Lower leg skin (tissue), 4 donors: ENCODE data around the gene SETD3. TPM values are rescaled to one million over a fixed set of nuclear protein-coding genes. Genes with fewer than 3 reads are reported as not detected.

ENCODE experiments used
- DNase-seq, 2 donors: peaks; one replicate each; pipeline ENCODE4 v3.0.0-alpha.2; 2019; ENCODE audit warnings: low spot score in 2 of 2
- H3K4me3 ChIP-seq: fragments of 200-600 bp; sonication (generic); 2 replicates; pipeline ENCODE4 v1.5.1; 2017; ENCODE audit warnings: mild to moderate bottlenecking, low read depth; ENCODE audit not compliant: poor library complexity, severe bottlenecking
- POLR2A ChIP-seq, 2 donors: fragments of 450-650 bp; IDR thresholded peaks; one replicate each; pipeline ENCODE4 v1.6.1; 2016 to 2017; ENCODE audit warnings: antibody characterized with exemption in 2 of 2, mild to moderate bottlenecking in 1 of 2, moderate library complexity in 1 of 2
- WGBS, 2 donors: methylation state at CpG; one replicate each; pipeline ENCODE4 v1.1.5; 2018; 5-methylcytosine and 5-hydroxymethylcytosine counted together
- intact Hi-C: fragments of 100-400 bp; cut with DNase I; formaldehyde crosslinking; loops from one replicate; pipeline ENCODE4 v1.15.0; 2023; ENCODE audit warnings: low total_unique reads
- total RNA-seq, 4 donors: library from RNA; depleted of rRNA; stranded (reverse); fragments of >200 nt; gene quantifications; one replicate each; pipeline ENCODE4 v1.1.0, GENCODE V29; 2016
- TF ChIP-seq, protein P1 (sequence below), 3 donors: fragments of 450-650 bp; IDR thresholded peaks; one replicate each; pipeline ENCODE4 v1.5.1; 2016; ENCODE audit warnings: antibody characterized with exemption in 3 of 3, mild to moderate bottlenecking in 3 of 3, moderate library complexity in 2 of 3

SETD3 gene
- total RNA-seq, 4 donors from 2014 or later: 36.8 to 62.5 (median 47.6) TPM

DNA sequence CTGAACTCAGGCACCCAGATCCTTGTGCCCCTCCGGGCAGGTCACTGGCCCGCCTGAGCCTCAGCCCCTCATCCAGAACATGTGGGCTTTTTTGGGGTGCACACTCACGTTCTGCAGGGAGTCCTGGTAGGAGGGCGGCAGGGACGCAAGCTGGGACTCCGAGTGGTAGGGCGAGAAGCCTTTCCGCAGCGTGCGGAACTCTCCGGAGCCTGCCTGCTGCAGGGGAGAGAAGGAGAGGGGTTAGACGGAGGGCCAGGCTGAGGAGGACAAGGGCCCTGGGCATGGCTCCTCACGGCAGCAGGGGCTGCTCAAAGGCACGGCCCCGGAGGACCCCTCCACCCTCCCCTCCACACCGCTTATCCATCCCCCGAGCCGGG is 41.4 kb upstream of the SETD3 start:
- H3K4me3 ChIP-seq: no peak overlapping the region
- intact Hi-C loops: no loop called here
- no peak for TF ChIP-seq POLR2A (IDR thresholded peaks at IDR 0.05)
- TF ChIP-seq, protein P1, sequence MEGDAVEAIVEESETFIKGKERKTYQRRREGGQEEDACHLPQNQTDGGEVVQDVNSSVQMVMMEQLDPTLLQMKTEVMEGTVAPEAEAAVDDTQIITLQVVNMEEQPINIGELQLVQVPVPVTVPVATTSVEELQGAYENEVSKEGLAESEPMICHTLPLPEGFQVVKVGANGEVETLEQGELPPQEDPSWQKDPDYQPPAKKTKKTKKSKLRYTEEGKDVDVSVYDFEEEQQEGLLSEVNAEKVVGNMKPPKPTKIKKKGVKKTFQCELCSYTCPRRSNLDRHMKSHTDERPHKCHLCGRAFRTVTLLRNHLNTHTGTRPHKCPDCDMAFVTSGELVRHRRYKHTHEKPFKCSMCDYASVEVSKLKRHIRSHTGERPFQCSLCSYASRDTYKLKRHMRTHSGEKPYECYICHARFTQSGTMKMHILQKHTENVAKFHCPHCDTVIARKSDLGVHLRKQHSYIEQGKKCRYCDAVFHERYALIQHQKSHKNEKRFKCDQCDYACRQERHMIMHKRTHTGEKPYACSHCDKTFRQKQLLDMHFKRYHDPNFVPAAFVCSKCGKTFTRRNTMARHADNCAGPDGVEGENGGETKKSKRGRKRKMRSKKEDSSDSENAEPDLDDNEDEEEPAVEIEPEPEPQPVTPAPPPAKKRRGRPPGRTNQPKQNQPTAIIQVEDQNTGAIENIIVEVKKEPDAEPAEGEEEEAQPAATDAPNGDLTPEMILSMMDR (IDR thresholded peaks at IDR 0.05): no peak
- no peak for DNase-seq
- WGBS, 2 donors: 86 to 87% methylated on average over 16 of the region's 18 CpGs

DNA sequence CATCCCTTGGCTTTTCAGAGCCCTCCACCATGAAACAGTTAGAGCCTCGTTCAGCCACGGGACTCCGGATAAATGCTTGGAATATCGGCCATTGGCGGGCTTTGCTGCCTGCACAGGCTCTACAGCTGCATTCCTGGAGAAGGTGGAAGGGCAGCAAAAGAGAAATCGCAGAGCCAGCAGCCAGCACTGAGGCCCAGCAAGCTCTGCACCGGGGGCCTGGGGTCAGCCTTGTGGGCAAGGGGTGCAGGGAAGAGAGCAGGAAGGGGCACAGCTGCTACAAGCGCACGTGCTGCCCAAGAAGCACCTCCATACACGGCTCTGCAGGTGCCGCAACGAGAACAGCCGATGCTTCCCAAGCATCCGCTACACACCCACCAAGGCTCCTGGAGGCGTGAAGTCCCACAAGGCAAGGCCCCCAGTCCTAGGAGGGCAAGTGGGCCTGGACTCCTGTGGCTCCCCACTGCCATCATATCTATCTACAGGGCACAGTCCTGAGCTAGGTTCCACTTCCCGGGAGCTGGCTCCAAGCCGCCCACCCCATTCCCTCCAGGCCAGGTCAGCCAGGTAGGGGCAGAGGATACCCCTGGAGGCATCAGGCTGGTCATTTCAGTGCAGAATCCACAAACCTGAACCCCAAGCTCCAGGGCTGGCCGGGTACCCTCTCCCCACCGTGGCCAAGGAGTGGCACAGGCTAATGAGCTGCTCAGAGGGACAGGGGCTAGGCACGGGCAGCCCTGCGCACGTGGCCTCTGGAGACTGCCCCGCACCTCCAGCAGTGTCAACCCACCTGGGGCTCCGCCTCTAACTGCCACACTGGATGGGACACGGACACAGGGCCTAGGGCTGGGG is 40.7 kb upstream of the SETD3 start:
- intact Hi-C loops: loop anchor here (2.0 kb wide), 1 partner anchor 107 kb away; no protein-coding TSS in a partner anchor
- 90 to 93% methylated on average over 17 to 18 of the region's 25 CpGs for WGBS, 2 donors
- DNase-seq: no peak
- TF ChIP-seq POLR2A (IDR thresholded peaks at IDR 0.05): no peak
- TF ChIP-seq, protein P1 (IDR thresholded peaks at IDR 0.05): no peak
- no peak overlapping the region for H3K4me3 ChIP-seq

DNA sequence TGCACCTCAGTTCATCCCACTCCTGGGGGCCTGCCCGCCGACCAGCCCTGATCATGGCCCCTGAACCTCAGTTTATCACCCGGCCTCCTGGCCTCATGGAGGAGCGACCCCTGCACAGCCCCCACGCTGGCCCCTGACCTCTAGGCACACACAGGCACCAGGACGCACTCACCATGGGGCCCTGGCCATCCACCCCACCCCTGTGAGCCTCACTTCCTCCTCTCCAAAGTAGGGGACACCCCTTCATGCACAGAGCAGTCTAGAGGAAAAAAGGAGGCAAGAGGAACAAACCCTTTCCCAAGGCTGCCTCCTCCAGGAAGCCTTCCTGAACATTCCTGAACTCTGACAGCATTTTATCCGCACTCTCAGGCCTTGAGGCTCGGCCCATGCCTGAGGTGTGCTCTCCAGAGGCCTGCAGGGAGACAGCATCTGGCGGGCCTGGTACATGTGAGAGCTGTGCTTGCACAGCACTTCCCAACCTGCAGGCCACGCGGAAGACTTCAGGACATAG is 40.0 kb upstream of the SETD3 start:
- no peak for TF ChIP-seq POLR2A (IDR thresholded peaks at IDR 0.05)
- TF ChIP-seq, protein P1 (IDR thresholded peaks at IDR 0.05): no peak
- DNase-seq: no peak
- intact Hi-C loops: loop anchor here (2.0 kb wide), 1 partner anchor 108 kb away; no protein-coding TSS in a partner anchor
- 90 to 97% methylated on average over 11 of the region's 11 CpGs for WGBS, 2 donors
- H3K4me3 ChIP-seq: no peak overlapping the region

DNA sequence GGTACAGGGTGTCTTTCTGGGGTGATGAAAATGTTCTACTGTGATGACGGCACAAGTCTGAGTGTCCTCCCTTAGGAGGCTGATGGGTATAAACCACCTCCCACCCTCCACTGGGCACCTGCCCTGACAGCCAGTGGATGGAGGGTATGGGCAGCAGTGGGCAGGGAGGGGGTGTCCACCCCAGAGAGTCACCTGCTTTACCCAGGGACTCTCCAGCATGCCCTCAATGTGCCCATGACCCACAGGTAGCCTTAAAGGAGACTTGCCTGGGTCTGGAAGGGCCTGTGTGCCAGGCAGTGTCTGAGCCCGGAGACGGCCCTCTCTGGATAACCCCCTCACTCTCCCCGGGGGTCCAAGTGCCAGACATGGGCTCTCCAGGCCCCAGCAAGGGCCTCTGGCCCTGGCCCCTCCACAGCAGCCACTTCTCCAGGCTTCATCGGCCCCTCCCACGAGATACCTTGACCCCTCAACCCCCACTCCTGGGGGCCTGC is 39.3 kb upstream of the SETD3 start:
- no peak overlapping the region for H3K4me3 ChIP-seq
- TF ChIP-seq POLR2A (IDR thresholded peaks at IDR 0.05): no peak
- TF ChIP-seq, protein P1 (IDR thresholded peaks at IDR 0.05): no peak
- no peak for DNase-seq
- WGBS, 2 donors: 83 to 93% methylated on average over 6 of the region's 6 CpGs
- intact Hi-C loops: loop anchor here (2.0 to 10.0 kb wide), 2 partner anchors 109 to 365 kb away; no protein-coding TSS in a partner anchor

DNA sequence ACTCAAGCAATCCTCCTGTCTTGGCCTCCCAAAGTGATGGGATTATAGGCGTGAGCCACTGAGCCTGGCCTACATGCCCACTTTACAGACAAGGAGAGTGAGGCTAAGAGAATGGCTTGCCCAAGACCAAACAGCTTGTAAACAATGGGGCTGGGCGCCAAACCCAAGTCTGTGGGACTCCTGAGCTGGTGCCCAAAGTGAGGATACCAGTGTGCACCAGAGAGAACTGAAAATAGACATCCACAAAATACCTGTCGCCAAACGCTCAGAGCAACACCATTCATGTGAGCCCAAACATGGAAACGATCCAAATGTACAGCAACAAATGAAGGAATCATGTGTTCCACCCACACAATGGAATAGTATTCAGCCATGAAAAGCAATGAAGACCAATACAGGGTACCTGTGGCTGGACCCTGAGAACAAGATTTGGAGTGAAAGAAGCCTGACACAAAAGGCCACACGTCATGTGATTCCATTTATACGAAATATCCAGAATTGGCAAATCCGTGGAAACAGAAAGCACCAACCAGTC is 38.8 kb upstream of the SETD3 start:
- TF ChIP-seq, protein P1 (IDR thresholded peaks at IDR 0.05): no peak
- TF ChIP-seq POLR2A (IDR thresholded peaks at IDR 0.05): no peak
- DNase-seq: no peak
- 88 to 90% methylated on average over 8 of the region's 8 CpGs for WGBS, 2 donors
- intact Hi-C loops: loop anchor here (10.0 kb wide), 1 partner anchor 365 kb away; no protein-coding TSS in a partner anchor
- H3K4me3 ChIP-seq: no peak overlapping the region
